HepG2 (cell line): ENCODE data around the gene ARHGAP20. TPM values are rescaled to one million over a fixed set of nuclear protein-coding genes. Genes with fewer than 3 reads are reported as not detected.

Source experiments
- HMGA1 ChIP-seq: sonication (generic); formaldehyde crosslinking; conservative IDR thresholded peaks from 2 replicates; pipeline ENCODE4 v1.4.0; 2020; ENCODE audit warnings: missing genetic modification reagents
- NR2F2 ChIP-seq: IDR thresholded peaks from 2 replicates; pipeline ENCODE4 v1.6.1; 2012; ENCODE audit warnings: low read depth, inconsistent platforms, borderline replicate concordance
- ZBTB40 ChIP-seq, 2 experiments: fragments of 450-650 bp in 1 of 2; sonication (generic) in 1 of 2; formaldehyde crosslinking in 1 of 2; IDR thresholded peaks; 2 replicates each; pipeline versions ENCODE4 v1.6.1 to v1.8.0; 2016 to 2022; ENCODE audit warnings: antibody characterized with exemption in 1 of 2, mild to moderate bottlenecking in 1 of 2, missing genetic modification reagents in 1 of 2
- polyA plus RNA-seq, 8 experiments: library from polyadenylated mRNA; depleted of rRNA in 3 of 8; stranded (reverse) in 7 of 8; unstranded in 1 of 8; fragments of >200 nt; fragmentation: Illumina TruSeq in 4 of 8; extraction: Trizol in 4 of 8; gene quantifications; 2 replicates each; pipeline versions ENCODE4 v1.2.1 to v1.2.3, GENCODE V29; 2011 to 2016; ENCODE audit warnings: low read depth in 4 of 8, missing spikeins in 1 of 8, mixed read lengths in 1 of 8; ENCODE audit not compliant: insufficient read depth in 1 of 8
- total RNA-seq, 5 experiments: library from RNA; depleted of rRNA; stranded (reverse); fragments of >200 nt; fragmentation: Illumina TruSeq; extraction: Trizol; gene quantifications; 2 replicates each; pipeline ENCODE4 v1.2.3, GENCODE V29; 2016; ENCODE audit warnings: low read depth in 1 of 5
- TF ChIP-seq, protein P1 (sequence below): sonication (generic); formaldehyde crosslinking; IDR thresholded peaks from 2 replicates; pipeline ENCODE4 v1.5.0; 2020; ENCODE audit warnings: mild to moderate bottlenecking, missing genetic modification reagents, moderate library complexity

The ARHGAP20 gene
- total and polyA plus RNA-seq, 2 of the 13 experiments (the other 11 are each of a cell fraction or from before 2014, with no cell fraction given) = not detected

DNA sequence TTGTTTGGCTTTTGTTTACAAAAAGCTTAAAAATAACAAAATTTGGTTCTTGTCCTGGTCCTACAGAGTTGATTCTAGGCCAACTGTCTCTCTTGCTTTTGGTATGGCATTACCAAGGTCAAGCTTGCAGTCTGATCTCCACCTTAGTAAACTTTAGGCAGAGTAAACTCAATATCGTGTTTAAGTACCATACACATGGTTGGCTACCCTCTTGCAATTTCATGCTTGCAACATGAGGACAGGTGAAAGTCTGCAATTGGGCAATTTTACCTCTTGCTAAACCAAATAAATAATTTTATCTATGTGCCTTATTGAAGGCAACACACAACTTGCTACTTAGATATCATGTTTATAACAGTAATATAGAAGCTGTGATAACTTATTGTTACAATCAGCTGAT, 125.1 kb downstream of the ARHGAP20 start (continued):
- TF ChIP-seq ZBTB40 (IDR thresholded peaks at IDR 0.05) (no peak), ZBTB40 (CRISPR knock-in tag; IDR thresholded peaks at IDR 0.05) (no peak), HMGA1 (CRISPR knock-in tag) (no peak), NR2F2 (no peak)
- TF ChIP-seq, protein P1, sequence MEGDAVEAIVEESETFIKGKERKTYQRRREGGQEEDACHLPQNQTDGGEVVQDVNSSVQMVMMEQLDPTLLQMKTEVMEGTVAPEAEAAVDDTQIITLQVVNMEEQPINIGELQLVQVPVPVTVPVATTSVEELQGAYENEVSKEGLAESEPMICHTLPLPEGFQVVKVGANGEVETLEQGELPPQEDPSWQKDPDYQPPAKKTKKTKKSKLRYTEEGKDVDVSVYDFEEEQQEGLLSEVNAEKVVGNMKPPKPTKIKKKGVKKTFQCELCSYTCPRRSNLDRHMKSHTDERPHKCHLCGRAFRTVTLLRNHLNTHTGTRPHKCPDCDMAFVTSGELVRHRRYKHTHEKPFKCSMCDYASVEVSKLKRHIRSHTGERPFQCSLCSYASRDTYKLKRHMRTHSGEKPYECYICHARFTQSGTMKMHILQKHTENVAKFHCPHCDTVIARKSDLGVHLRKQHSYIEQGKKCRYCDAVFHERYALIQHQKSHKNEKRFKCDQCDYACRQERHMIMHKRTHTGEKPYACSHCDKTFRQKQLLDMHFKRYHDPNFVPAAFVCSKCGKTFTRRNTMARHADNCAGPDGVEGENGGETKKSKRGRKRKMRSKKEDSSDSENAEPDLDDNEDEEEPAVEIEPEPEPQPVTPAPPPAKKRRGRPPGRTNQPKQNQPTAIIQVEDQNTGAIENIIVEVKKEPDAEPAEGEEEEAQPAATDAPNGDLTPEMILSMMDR (CRISPR knock-in tag) = no peak
